Adrenal gland (tissue), 12 donors: ENCODE data around the gene QSOX1. TPM values are rescaled to one million over a fixed set of nuclear protein-coding genes. Genes with fewer than 3 reads are reported as not detected.

Experiments used
- DNase-seq, 7 donors: peaks; one replicate each; pipeline ENCODE4 v3.0.0-alpha.2; 2019 to 2020
- H3K27ac ChIP-seq, 5 donors: fragments of 200-600 bp; sonication (generic) in 4 of 5; 1 replicate in 3 of 5; 2 replicates in 2 of 5; pipeline versions ENCODE4 v1.5.1 to v1.8.0; 2016 to 2020; ENCODE audit warnings: mild to moderate bottlenecking in 1 of 5
- H3K27me3 ChIP-seq: fragments of 200-600 bp; 2 replicates; pipeline ENCODE4 v1.8.0; 2021
- H3K36me3 ChIP-seq, 2 donors: fragments of 200-600 bp; replicated peaks in 1 of 2; 1 replicate in 1 of 2; 2 replicates in 1 of 2; pipeline versions ENCODE4 v1.5.1 to v1.8.0; 2018 to 2022
- H3K4me1 ChIP-seq, 2 donors: fragments of 200-600 bp; replicated peaks in 1 of 2; 1 replicate in 1 of 2; 2 replicates in 1 of 2; pipeline versions ENCODE4 v1.5.1 to v1.8.0; 2018 to 2021
- H3K4me3 ChIP-seq, 4 donors: fragments of 200-600 bp; sonication (generic) in 3 of 4; one replicate each; pipeline ENCODE4 v1.5.1; 2016 to 2018
- H3K9me3 ChIP-seq, 3 donors: fragments of 200-600 bp; sonication (generic) in 1 of 3; replicated peaks in 1 of 3; 1 replicate in 2 of 3; 2 replicates in 1 of 3; pipeline versions ENCODE4 v1.5.1 to v1.8.0; 2016 to 2021
- POLR2A ChIP-seq, 2 donors: fragments of 450-650 bp; IDR thresholded peaks; one replicate each; pipeline ENCODE4 v1.6.1; 2017; ENCODE audit warnings: antibody characterized with exemption in 2 of 2, mild to moderate bottlenecking in 2 of 2, moderate library complexity in 1 of 2
- WGBS, 4 donors: extraction: QIAGEN DNeasy Blood & Tissue Kit in 2 of 4; methylation state at CpG; one replicate each; pipeline versions ENCODE4 v1.1.5 to v1.1.7; 2013 to 2017; 5-methylcytosine and 5-hydroxymethylcytosine counted together
- intact Hi-C, 2 donors: fragments of 100-400 bp; cut with DNase I; formaldehyde crosslinking; loops; one replicate each; pipeline versions ENCODE4 v1.14.1 to v1.15.0; 2022 to 2023
- polyA plus RNA-seq, 3 donors: library from polyadenylated mRNA; stranded (reverse); fragments of 200-250 nt in 2 of 3; fragments of 350-450 nt in 1 of 3; fragmentation: Illumina TruSeq in 1 of 3; extraction: RNeasy Lipid Tissue Mini Kit (QIAGEN cat#74804) in 1 of 3; gene quantifications; one replicate each; pipeline ENCODE4 v1.2.3, GENCODE V29; 2013 to 2014
- total RNA-seq, 9 donors: library from RNA; depleted of rRNA in 4 of 9; stranded (reverse); fragments of >200 nt in 4 of 9; fragments of 120-200 nt in 1 of 9; fragmentation: NEBNext Ultra II Directional in 1 of 9; extraction: Animal tissue kit (Norgen Biotek cat#: 25700) in 1 of 9; gene quantifications; one replicate each; pipeline versions ENCODE4 v1.1.0 to v1.2.4, GENCODE V29; 2013 to 2023
- TF ChIP-seq, protein P1 (sequence below), 6 experiments: fragments of 450-650 bp in 4 of 6; fragments of 200-600 bp in 2 of 6; sonication (generic) in 1 of 6; IDR thresholded peaks; 1 replicate in 5 of 6; 2 replicates in 1 of 6; pipeline versions ENCODE4 v1.5.1 to v1.8.0; 2016 to 2021; ENCODE audit warnings: antibody characterized with exemption in 6 of 6, mild to moderate bottlenecking in 2 of 6, moderate library complexity in 1 of 6
- donor health status: healthy with polysubstance abuse.
- donor health status: Bipolar disorder and iron deficiency.
- donor health status: DM: yes; HTN: yes; CAD: no.
- donor health status: DM: no; HTN: no; CAD: no.
- donor health status: DM: no; HTN: no; CAD: no.
- donor health status: DM: yes; HTN: yes; CAD: no.

Gene QSOX1
- total and polyA plus RNA-seq, 12 donors, result 33.7 to 234 (median 129) TPM

- TF ChIP-seq POLR2A (IDR thresholded peaks at IDR 0.05), result no peak
- TF ChIP-seq, protein P1, sequence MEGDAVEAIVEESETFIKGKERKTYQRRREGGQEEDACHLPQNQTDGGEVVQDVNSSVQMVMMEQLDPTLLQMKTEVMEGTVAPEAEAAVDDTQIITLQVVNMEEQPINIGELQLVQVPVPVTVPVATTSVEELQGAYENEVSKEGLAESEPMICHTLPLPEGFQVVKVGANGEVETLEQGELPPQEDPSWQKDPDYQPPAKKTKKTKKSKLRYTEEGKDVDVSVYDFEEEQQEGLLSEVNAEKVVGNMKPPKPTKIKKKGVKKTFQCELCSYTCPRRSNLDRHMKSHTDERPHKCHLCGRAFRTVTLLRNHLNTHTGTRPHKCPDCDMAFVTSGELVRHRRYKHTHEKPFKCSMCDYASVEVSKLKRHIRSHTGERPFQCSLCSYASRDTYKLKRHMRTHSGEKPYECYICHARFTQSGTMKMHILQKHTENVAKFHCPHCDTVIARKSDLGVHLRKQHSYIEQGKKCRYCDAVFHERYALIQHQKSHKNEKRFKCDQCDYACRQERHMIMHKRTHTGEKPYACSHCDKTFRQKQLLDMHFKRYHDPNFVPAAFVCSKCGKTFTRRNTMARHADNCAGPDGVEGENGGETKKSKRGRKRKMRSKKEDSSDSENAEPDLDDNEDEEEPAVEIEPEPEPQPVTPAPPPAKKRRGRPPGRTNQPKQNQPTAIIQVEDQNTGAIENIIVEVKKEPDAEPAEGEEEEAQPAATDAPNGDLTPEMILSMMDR (IDR thresholded peaks at IDR 0.05), result no peak
- H3K36me3 ChIP-seq, result no peaks in the 10 kb centered on the region
- WGBS, 4 donors, result 81 to 91% (median 91%) methylated on average over 10 to 13 of the region's 13 CpGs
- H3K9me3 ChIP-seq, result no peaks in the 10 kb centered on the region
- H3K27ac ChIP-seq, result no peak overlapping the region
- no peak overlapping the region for H3K4me3 ChIP-seq
- H3K27me3 ChIP-seq, result no peaks in the 10 kb centered on the region
- DNase-seq, result no peak
- H3K4me1 ChIP-seq, result peaks cover 20 to 35% of the 10 kb centered on the region in 2 donors
- intact Hi-C loops, result no loop called here
Measured at GRCh38 chr1:180169640-180170195, 15.0 kb downstream of the QSOX1 start.

GRCh38 chr1:180170546-180171151 is 16.0 kb downstream of the QSOX1 start:
- WGBS, 4 donors, result 51 to 90% (median 80%) methylated on average over 4 of the region's 4 CpGs
- Histone ChIP-seq H3K27ac (no peak overlapping the region), H3K4me1 (peaks cover 20 to 35% of the 10 kb centered on the region in 2 donors)

GRCh38 chr1:180171691-180172090 is 17.0 kb downstream of the QSOX1 start:
- intact Hi-C loops, result no loop called here

More at GRCh38 chr1:180170546-180171151, 16.0 kb downstream of the QSOX1 start:
- intact Hi-C loops, result no loop called here
- H3K9me3 ChIP-seq, result no peaks in the 10 kb centered on the region
- H3K27me3 ChIP-seq, result no peaks in the 10 kb centered on the region
- no peaks in the 10 kb centered on the region for H3K36me3 ChIP-seq
- no peak overlapping the region for H3K4me3 ChIP-seq
- DNase-seq, result no peak
- TF ChIP-seq, protein P1 (IDR thresholded peaks at IDR 0.05), result no peak
- TF ChIP-seq POLR2A (IDR thresholded peaks at IDR 0.05), result no peak

GRCh38 chr1:180173451-180173850 is 18.8 kb downstream of the QSOX1 start:
- no peaks in the 10 kb centered on the region for H3K36me3 ChIP-seq
- no peaks in the 10 kb centered on the region for H3K9me3 ChIP-seq
- 94 to 98% (median 95%) methylated on average over 2 of the region's 2 CpGs for WGBS, 4 donors
- intact Hi-C loops, result no loop called here
- H3K27me3 ChIP-seq, result no peaks in the 10 kb centered on the region
- peak overlapping the region in 4 of 5 donors; percentile 41 to 76 (median 60) for H3K27ac ChIP-seq
- no peak for DNase-seq
- no peak for TF ChIP-seq POLR2A (IDR thresholded peaks at IDR 0.05)
- TF ChIP-seq, protein P1 (IDR thresholded peaks at IDR 0.05), result no peak
- H3K4me1 ChIP-seq, result peaks cover 5 to 13% of the 10 kb centered on the region in 2 donors
- no peak overlapping the region for H3K4me3 ChIP-seq

More at GRCh38 chr1:180171691-180172090, 17.0 kb downstream of the QSOX1 start:
- no peaks in the 10 kb centered on the region for H3K36me3 ChIP-seq
- no peak for DNase-seq
- TF ChIP-seq, protein P1 (IDR thresholded peaks at IDR 0.05), result no peak
- TF ChIP-seq POLR2A (IDR thresholded peaks at IDR 0.05), result no peak
- H3K4me1 ChIP-seq, result peaks cover 17 to 30% of the 10 kb centered on the region in 2 donors
- 93 to 94% (median 93%) methylated on average over 8 of the region's 8 CpGs for WGBS, 4 donors
- no peaks in the 10 kb centered on the region for H3K9me3 ChIP-seq
- no peak overlapping the region for H3K4me3 ChIP-seq
- H3K27ac ChIP-seq, result no peak overlapping the region
- H3K27me3 ChIP-seq, result no peaks in the 10 kb centered on the region
